Left lung (tissue), 14 donors: Measurements from ENCODE around the gene RIT1. TPM values are rescaled to one million over a fixed set of nuclear protein-coding genes. Genes with fewer than 3 reads are reported as not detected.

Source experiments
- ATAC-seq: fragments of 200-7000 bp; cut with Tn5 transposase; one replicate; pipeline ENCODE4 v1.9.1; 2020; ENCODE audit warnings: moderate library complexity
- DNase-seq, 4 donors: peaks; one replicate each; pipeline ENCODE4 v3.0.0-alpha.2; 2013 to 2020
- H3K27ac ChIP-seq, 2 donors: fragments of 200-600 bp; sonication (generic) in 1 of 2; one replicate each; pipeline versions ENCODE4 v1.5.0 to v1.8.0; 2020 to 2021
- H3K27me3 ChIP-seq, 2 donors: fragments of 200-600 bp; sonication (generic) in 1 of 2; one replicate each; pipeline versions ENCODE4 v1.5.0 to v1.8.0; 2020 to 2021
- H3K36me3 ChIP-seq, 2 donors: fragments of 200-600 bp; sonication (generic) in 1 of 2; one replicate each; pipeline versions ENCODE4 v1.5.0 to v1.8.0; 2020 to 2021
- H3K4me1 ChIP-seq, 2 donors: fragments of 200-600 bp; one replicate each; pipeline ENCODE4 v1.8.0; 2021
- H3K4me3 ChIP-seq, 2 donors: fragments of 200-600 bp; sonication (generic) in 1 of 2; one replicate each; pipeline versions ENCODE4 v1.5.0 to v1.8.0; 2020 to 2021; ENCODE audit warnings: mild to moderate bottlenecking in 1 of 2
- H3K9me3 ChIP-seq, 2 donors: fragments of 200-600 bp; sonication (generic) in 1 of 2; one replicate each; pipeline versions ENCODE4 v1.5.0 to v1.8.0; 2020 to 2021
- CTCF ChIP-seq, 2 donors: fragments of 200-600 bp; sonication (generic) in 1 of 2; IDR thresholded peaks; one replicate each; pipeline versions ENCODE4 v1.5.0 to v1.8.0; 2021; ENCODE audit warnings: antibody characterized with exemption in 2 of 2
- intact Hi-C, 2 donors: fragments of 100-400 bp; cut with DNase I; formaldehyde crosslinking; loops; one replicate each; pipeline versions ENCODE4 v1.11.2 to v1.14.2; 2022
- long read RNA-seq, 12 donors: library from polyadenylated mRNA in 2 of 12; unstranded in 2 of 12; transcript quantifications; one replicate each; pipeline ENCODE4 v2.0.0 and lab custom pipeline, GENCODE V29; 2019 to 2026
- polyA plus RNA-seq, 6 donors: library from polyadenylated mRNA; unstranded; fragments of 120-200 nt; gene quantifications; one replicate each; pipeline ENCODE4 v1.2.1, GENCODE V29; 2013; ENCODE audit not compliant: insufficient read length in 6 of 6
- total RNA-seq, 2 donors: library from RNA; stranded (reverse); fragmentation: NEBNext Ultra II Directional; extraction: Animal tissue kit (Norgen Biotek cat#: 25700); gene quantifications; one replicate each; pipeline ENCODE4 v1.2.1, GENCODE V29; 2021
- donor health status: DM: no; HTN: yes; CAD: no.
- donor health status: DM: no; HTN: no; CAD: no.

The RIT1 gene, protein sequence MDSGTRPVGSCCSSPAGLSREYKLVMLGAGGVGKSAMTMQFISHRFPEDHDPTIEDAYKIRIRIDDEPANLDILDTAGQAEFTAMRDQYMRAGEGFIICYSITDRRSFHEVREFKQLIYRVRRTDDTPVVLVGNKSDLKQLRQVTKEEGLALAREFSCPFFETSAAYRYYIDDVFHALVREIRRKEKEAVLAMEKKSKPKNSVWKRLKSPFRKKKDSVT
- total RNA-seq (10 to 100 TPM; 40.8 to 55.3 TPM), polyA plus RNA-seq (10 to 100 TPM; 45.2 to 55.9 (median 49.1) TPM)
- long read RNA-seq, donor 1, transcript RIT1-202 (6 exons, 3,445 nt) = major isoform, 11 of 13 reads
- long read RNA-seq, donor 1, partial matches to known transcripts = 0 of 13 reads
- long read RNA-seq, donor 1, other reads (novel, unspliced or antisense) = 0 of 13 reads
- long read RNA-seq, donor 2, transcript RIT1-202 (6 exons, 3,445 nt) = major isoform, 14 of 19 reads
- long read RNA-seq, donor 2, transcript RIT1-206 (5 exons, 574 nt) = minor isoform, 5 of 19 reads
- long read RNA-seq, donor 2, partial matches to known transcripts = 0 of 19 reads
- long read RNA-seq, donor 2, other reads (novel, unspliced or antisense) = 0 of 19 reads
- long read RNA-seq, donor 3, transcript RIT1-202 (6 exons, 3,445 nt) = major isoform, 8 of 9 reads
- long read RNA-seq, donor 3, partial matches to known transcripts = 0 of 9 reads
- long read RNA-seq, donor 3, other reads (novel, unspliced or antisense) = 0 of 9 reads
- long read RNA-seq, donor 4, transcript RIT1-202 (6 exons, 3,445 nt) = major isoform, 13 of 14 reads
- long read RNA-seq, donor 4, partial matches to known transcripts = 0 of 14 reads
- long read RNA-seq, donor 4, other reads (novel, unspliced or antisense) = 1 of 14 reads
- long read RNA-seq, donor 5, transcript RIT1-202 (6 exons, 3,445 nt) = major isoform, 18 of 23 reads
- long read RNA-seq, donor 5, partial matches to known transcripts = 0 of 23 reads
- long read RNA-seq, donor 5, other reads (novel, unspliced or antisense) = 0 of 23 reads
- long read RNA-seq, donor 6, transcript RIT1-202 (6 exons, 3,445 nt) = major isoform, 15 of 21 reads
- long read RNA-seq, donor 6, transcript RIT1-206 (5 exons, 574 nt) = minor isoform, 5 of 21 reads
- long read RNA-seq, donor 6, partial matches to known transcripts = 0 of 21 reads
- long read RNA-seq, donor 6, other reads (novel, unspliced or antisense) = 0 of 21 reads
- long read RNA-seq, donor 7, transcript RIT1-202 (6 exons, 3,445 nt) = major isoform, 8 of 11 reads
- long read RNA-seq, donor 7, partial matches to known transcripts = 0 of 11 reads
- long read RNA-seq, donor 7, other reads (novel, unspliced or antisense) = 0 of 11 reads
- long read RNA-seq, donor 8, partial matches to known transcripts = 0 of 7 reads
- long read RNA-seq, donor 8, other reads (novel, unspliced or antisense) = 0 of 7 reads
- long read RNA-seq, donor 9 = 0 reads
- long read RNA-seq, donor 10, transcript RIT1-202 (6 exons, 3,445 nt) = major isoform, 27 of 29 reads
- long read RNA-seq, donor 10, partial matches to known transcripts = 0 of 29 reads
- long read RNA-seq, donor 10, other reads (novel, unspliced or antisense) = 1 of 29 reads
- long read RNA-seq, donor 11, transcript RIT1-206 (5 exons, 574 nt) = minor isoform, 10 of 30 reads
- long read RNA-seq, donor 11, transcript RIT1-202 (6 exons, 3,445 nt) = major isoform, 19 of 30 reads
- long read RNA-seq, donor 11, partial matches to known transcripts = 0 of 30 reads
- long read RNA-seq, donor 11, other reads (novel, unspliced or antisense) = 0 of 30 reads
- long read RNA-seq, donor 12, transcript RIT1-202 (6 exons, 3,445 nt) = major isoform, 6 of 9 reads
- long read RNA-seq, donor 12, partial matches to known transcripts = 0 of 9 reads
- long read RNA-seq, donor 12, other reads (novel, unspliced or antisense) = 0 of 9 reads

DNA sequence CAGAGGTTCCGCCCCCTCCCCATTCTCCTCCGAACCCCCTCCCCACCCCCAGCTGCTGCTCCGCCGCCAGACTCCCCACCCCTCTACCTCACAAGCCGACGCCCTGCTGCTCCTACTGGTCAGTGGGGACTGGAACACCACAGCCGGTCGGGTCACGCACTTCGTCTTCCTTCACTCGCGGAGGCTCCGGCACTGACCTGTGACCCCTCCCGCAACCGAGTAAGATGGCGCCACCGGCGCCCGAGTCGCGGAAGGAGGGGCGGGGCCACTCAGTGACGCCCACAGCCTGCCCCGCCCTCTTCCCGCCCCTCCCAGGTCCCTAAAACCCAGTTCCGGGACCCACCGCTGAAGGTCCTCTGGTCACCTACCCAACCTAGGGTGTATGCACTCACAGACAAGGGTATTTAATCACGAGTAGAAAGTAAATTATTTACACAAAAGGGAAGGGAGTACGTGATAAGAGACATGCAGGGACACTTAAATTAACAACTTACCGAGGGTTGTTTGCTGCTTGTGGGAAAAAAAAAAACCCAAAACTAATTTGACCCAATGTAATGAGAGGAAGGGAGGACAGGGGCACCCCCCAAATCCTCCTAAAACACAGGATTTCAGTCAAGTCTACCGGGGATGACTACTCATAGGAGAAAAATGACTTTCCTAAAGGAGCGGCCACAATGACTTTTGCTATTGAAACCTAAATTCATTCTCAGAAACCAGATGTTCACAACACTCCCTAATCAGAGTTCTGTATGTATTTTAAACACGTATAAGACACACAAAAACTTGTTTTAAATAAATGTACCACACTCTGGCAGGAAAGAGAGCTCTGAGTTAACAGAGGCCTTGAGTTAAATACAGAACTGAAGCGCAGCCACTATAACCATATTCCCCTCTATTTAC is at the start of gene RIT1:
TSS of gene RIT1 (minus strand) at position 194 of the 900 bp plus-strand sequence. CDS start 588 bp downstream, outside the sequence.
- intact Hi-C loops = no loop called here
- DNase-seq (peak; percentile 80 to 97 (median 92)), ATAC-seq (peak; percentile 96)
- peak within 1 kb of the TSS; percentile 64 to 78 for H3K4me3 ChIP-seq
- H3K27me3 ChIP-seq = no peaks in the 10 kb centered on the region
- H3K36me3 ChIP-seq = peaks cover 6 to 79% of the 10 kb centered on the region in 2 donors
- H3K27ac ChIP-seq = peak within 1 kb of the TSS; percentile 88 to 92
- peaks cover 4 to 30% of the 10 kb centered on the region in 2 donors for H3K4me1 ChIP-seq
- TF ChIP-seq CTCF (IDR thresholded peaks at IDR 0.05) = no peak
- H3K9me3 ChIP-seq = no peaks in the 10 kb centered on the region

- intact Hi-C loops = no loop called here
- TF ChIP-seq CTCF (IDR thresholded peaks at IDR 0.05) = no peak
- H3K27me3 ChIP-seq = no peaks in the 10 kb centered on the region
Observed at GRCh38 chr1:155960081-155960745, 49.1 kb upstream of the RIT1 start.

DNA sequence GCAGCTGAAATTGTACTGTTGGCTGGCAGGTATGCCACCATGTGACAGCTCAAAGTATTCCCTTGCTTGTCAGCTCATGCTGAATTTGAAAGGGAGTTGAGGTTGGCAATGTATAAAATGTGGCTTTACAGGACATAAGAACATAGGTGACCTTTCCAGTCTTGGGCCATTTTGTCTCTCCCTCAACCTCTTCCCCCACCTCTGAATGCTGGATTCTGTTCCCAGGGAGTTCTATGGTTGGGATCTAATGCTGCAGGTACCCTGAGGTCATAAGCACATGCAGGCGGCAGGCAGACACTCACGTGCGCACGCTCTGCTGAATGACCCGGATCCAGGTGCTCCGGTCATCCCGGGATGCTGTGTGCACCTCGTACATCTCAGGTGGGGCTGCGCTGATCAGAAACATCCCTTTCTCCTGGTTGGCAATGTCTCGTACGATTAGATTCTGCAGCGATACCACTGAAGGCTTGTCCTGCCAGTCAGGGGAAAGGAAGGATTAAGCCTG is 46.3 kb upstream of the RIT1 start:
- no peak for TF ChIP-seq CTCF (IDR thresholded peaks at IDR 0.05)
- Histone ChIP-seq H3K27me3 (no peaks in the 10 kb centered on the region), H3K36me3 (peaks cover 20 to 100% of the 10 kb centered on the region in 2 donors), H3K9me3 (no peaks in the 10 kb centered on the region), H3K4me1 (peaks cover 10 to 38% of the 10 kb centered on the region in 2 donors), H3K4me3 (no peak overlapping the region), H3K27ac (peak overlapping the region in 1 of 2 donors; percentile 5)
- intact Hi-C loops = no loop called here
- DNase-seq (no peak), ATAC-seq (no peak)

More at GRCh38 chr1:155960081-155960745, 49.1 kb upstream of the RIT1 start:
- DNase-seq (no peak), ATAC-seq (no peak)
- H3K9me3 ChIP-seq = no peaks in the 10 kb centered on the region
- H3K36me3 ChIP-seq = peaks cover 10 to 100% of the 10 kb centered on the region in 2 donors
- H3K4me1 ChIP-seq = peaks cover 17 to 51% of the 10 kb centered on the region in 2 donors
- no peak overlapping the region for H3K4me3 ChIP-seq
- H3K27ac ChIP-seq = peak overlapping the region in 1 of 2 donors; percentile 43
